Liver (tissue), 9 donors: ENCODE results near the gene HAUS8. TPM values are rescaled to one million over a fixed set of nuclear protein-coding genes. Genes with fewer than 3 reads are reported as not detected.

Experiments
- DNase-seq: peaks from one replicate; pipeline ENCODE4 v3.0.0-alpha.2; 2017; ENCODE audit warnings: low spot score
- H3K27ac ChIP-seq, 2 donors: one replicate each; pipeline ENCODE4 v1.7.0; 2013; ENCODE audit warnings: inconsistent platforms in 2 of 2, low read length in 2 of 2, control low read depth in 1 of 2, low read depth in 1 of 2, mild to moderate bottlenecking in 1 of 2
- H3K27me3 ChIP-seq, 4 donors: one replicate each; pipeline versions ENCODE4 v1.6.1 to v1.7.0; 2013; ENCODE audit warnings: low read length in 3 of 4, inconsistent platforms in 1 of 4, mild to moderate bottlenecking in 1 of 4, moderate library complexity in 1 of 4; ENCODE audit not compliant: control insufficient read depth in 4 of 4, insufficient read depth in 4 of 4
- H3K36me3 ChIP-seq, 4 donors: one replicate each; pipeline versions ENCODE4 v1.6.1 to v1.7.0; 2013; ENCODE audit warnings: low read length in 3 of 4, mild to moderate bottlenecking in 3 of 4, low read depth in 1 of 4, moderate library complexity in 1 of 4; ENCODE audit not compliant: control insufficient read depth in 4 of 4, insufficient read depth in 3 of 4
- H3K4me1 ChIP-seq, 4 donors: one replicate each; pipeline versions ENCODE4 v1.6.1 to v1.7.0; 2013; ENCODE audit warnings: low read length in 3 of 4, mild to moderate bottlenecking in 3 of 4, moderate library complexity in 1 of 4; ENCODE audit not compliant: control insufficient read depth in 4 of 4, insufficient read depth in 4 of 4
- H3K4me3 ChIP-seq, 3 donors: one replicate each; pipeline versions ENCODE4 v1.6.1 to v1.7.0; 2013; ENCODE audit warnings: low read length in 3 of 3, control low read depth in 1 of 3, low read depth in 1 of 3, mild to moderate bottlenecking in 1 of 3
- H3K9ac ChIP-seq, 2 donors: one replicate each; pipeline ENCODE4 v1.7.0; 2013; ENCODE audit warnings: low read length in 2 of 2, mild to moderate bottlenecking in 2 of 2, moderate library complexity in 2 of 2, control low read depth in 1 of 2, low read depth in 1 of 2
- H3K9me3 ChIP-seq, 4 donors: one replicate each; pipeline versions ENCODE4 v1.6.1 to v1.7.0; 2013; ENCODE audit warnings: low read length in 3 of 4; ENCODE audit not compliant: control insufficient read depth in 4 of 4
- EGR1 ChIP-seq, 2 donors: IDR thresholded peaks; 2 replicates each; pipeline ENCODE4 v1.6.1; 2016 to 2018; ENCODE audit warnings: antibody characterized with exemption in 2 of 2, low read depth in 2 of 2
- FOXA1 ChIP-seq: IDR thresholded peaks from 2 replicates; pipeline ENCODE4 v1.6.1; 2016; ENCODE audit warnings: antibody characterized with exemption
- FOXA2 ChIP-seq: IDR thresholded peaks from 2 replicates; pipeline ENCODE4 v1.6.1; 2016; ENCODE audit warnings: antibody characterized with exemption
- GABPA ChIP-seq, 2 donors: IDR thresholded peaks in 1 of 2; conservative IDR thresholded peaks in 1 of 2; 2 replicates each; pipeline ENCODE4 v1.6.1; 2016; ENCODE audit warnings: antibody characterized with exemption in 2 of 2, mild to moderate bottlenecking in 1 of 2, moderate library complexity in 1 of 2
- HNF4G ChIP-seq: IDR thresholded peaks from 2 replicates; pipeline ENCODE4 v1.6.1; 2016; ENCODE audit warnings: antibody characterized with exemption
- JUND ChIP-seq, 2 donors: IDR thresholded peaks; 2 replicates each; pipeline ENCODE4 v1.6.1; 2016; ENCODE audit warnings: antibody characterized with exemption in 2 of 2
- NR2F2 ChIP-seq: IDR thresholded peaks from 2 replicates; pipeline ENCODE4 v1.6.1; 2016; ENCODE audit warnings: antibody characterized with exemption
- RXRA ChIP-seq, 2 donors: IDR thresholded peaks; 2 replicates each; pipeline ENCODE4 v1.6.1; 2017 to 2018; ENCODE audit warnings: antibody characterized with exemption in 2 of 2, mild to moderate bottlenecking in 1 of 2
- YY1 ChIP-seq: IDR thresholded peaks from 2 replicates; pipeline ENCODE4 v1.6.1; 2016; ENCODE audit warnings: antibody characterized with exemption, mild to moderate bottlenecking
- WGBS: extraction: QIAGEN DNeasy Blood & Tissue Kit; methylation state at CpG from one replicate; pipeline ENCODE4 v1.1.7; 2013; 5-methylcytosine and 5-hydroxymethylcytosine counted together
- polyA plus RNA-seq, 2 donors: library from polyadenylated mRNA; stranded (reverse) in 1 of 2; unstranded in 1 of 2; fragments of 200-250 nt in 1 of 2; fragments of >200 nt in 1 of 2; fragmentation: Nextera tagmentation in 1 of 2; extraction: Ambion mirVana in 1 of 2; gene quantifications; one replicate each; pipeline versions ENCODE4 v1.2.1 to v1.2.3, GENCODE V29; 2013 to 2015
- total RNA-seq, 2 donors: library from RNA; depleted of rRNA; stranded (reverse); fragments of >200 nt; gene quantifications; one replicate each; pipeline ENCODE4 v1.2.3, GENCODE V29; 2014
- TF ChIP-seq, protein P1 (sequence below): IDR thresholded peaks from 2 replicates; pipeline ENCODE4 v1.6.1; 2016; ENCODE audit warnings: antibody characterized with exemption
- TF ChIP-seq, protein P2 (sequence below): IDR thresholded peaks from 2 replicates; pipeline ENCODE4 v1.6.1; 2016; ENCODE audit warnings: antibody characterized with exemption, mild to moderate bottlenecking
- TF ChIP-seq, protein P3 (sequence below): IDR thresholded peaks from 2 replicates; pipeline ENCODE4 v1.6.1; 2016; ENCODE audit warnings: antibody characterized with exemption
- TF ChIP-seq, protein P4 (sequence below): IDR thresholded peaks from 2 replicates; pipeline ENCODE4 v1.6.1; 2016; ENCODE audit warnings: antibody characterized with exemption
- donor health status: healthy.
- donor health status: healthy.
- donor health status: healthy.
- donor health status: healthy.
- donor health status: healthy.

The HAUS8 gene
- total and polyA plus RNA-seq, 4 donors = 3.3 to 5.7 (median 3.8) TPM

DNA sequence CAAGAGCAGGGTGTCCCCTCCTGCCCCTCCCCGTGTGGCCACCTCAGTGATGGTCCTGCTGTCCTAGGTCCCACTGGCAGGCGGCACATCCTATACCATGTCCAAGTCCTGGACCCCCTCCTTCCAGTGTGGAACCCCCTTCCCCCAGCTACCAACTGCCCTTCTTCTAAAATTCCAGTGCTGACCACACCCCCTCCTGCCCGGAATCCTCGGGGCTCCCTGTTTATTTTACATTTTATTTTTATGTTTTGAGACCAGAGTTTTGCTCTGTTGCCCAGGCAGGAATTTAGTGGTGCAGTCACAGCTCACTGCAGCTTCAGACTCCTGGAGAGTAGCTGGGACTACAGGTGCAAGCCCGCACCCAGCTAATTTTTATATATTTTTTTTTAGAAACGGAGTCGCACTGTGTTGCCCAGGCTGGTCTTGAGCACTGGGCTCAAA lies 47.7 kb downstream of the HAUS8 start:
- Histone ChIP-seq H3K36me3 (no peaks in the 10 kb centered on the region), H3K4me1 (peaks cover 0 to 5% (median 0%) of the 10 kb centered on the region in 4 donors), H3K27me3 (peaks cover 0 to 4% (median 0%) of the 10 kb centered on the region in 4 donors), H3K9me3 (peaks cover 2 to 7% (median 4%) of the 10 kb centered on the region in 4 donors), H3K9ac (no peak overlapping the region), H3K27ac (no peak overlapping the region), H3K4me3 (no peak overlapping the region)
- no peak for TF ChIP-seq HNF4G
- TF ChIP-seq FOXA1 = no peak
- TF ChIP-seq, protein P1, sequence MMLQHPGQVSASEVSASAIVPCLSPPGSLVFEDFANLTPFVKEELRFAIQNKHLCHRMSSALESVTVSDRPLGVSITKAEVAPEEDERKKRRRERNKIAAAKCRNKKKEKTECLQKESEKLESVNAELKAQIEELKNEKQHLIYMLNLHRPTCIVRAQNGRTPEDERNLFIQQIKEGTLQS = no peak
- WGBS = 50% methylated on average over 7 of the region's 7 CpGs
- no peak for DNase-seq

DNA sequence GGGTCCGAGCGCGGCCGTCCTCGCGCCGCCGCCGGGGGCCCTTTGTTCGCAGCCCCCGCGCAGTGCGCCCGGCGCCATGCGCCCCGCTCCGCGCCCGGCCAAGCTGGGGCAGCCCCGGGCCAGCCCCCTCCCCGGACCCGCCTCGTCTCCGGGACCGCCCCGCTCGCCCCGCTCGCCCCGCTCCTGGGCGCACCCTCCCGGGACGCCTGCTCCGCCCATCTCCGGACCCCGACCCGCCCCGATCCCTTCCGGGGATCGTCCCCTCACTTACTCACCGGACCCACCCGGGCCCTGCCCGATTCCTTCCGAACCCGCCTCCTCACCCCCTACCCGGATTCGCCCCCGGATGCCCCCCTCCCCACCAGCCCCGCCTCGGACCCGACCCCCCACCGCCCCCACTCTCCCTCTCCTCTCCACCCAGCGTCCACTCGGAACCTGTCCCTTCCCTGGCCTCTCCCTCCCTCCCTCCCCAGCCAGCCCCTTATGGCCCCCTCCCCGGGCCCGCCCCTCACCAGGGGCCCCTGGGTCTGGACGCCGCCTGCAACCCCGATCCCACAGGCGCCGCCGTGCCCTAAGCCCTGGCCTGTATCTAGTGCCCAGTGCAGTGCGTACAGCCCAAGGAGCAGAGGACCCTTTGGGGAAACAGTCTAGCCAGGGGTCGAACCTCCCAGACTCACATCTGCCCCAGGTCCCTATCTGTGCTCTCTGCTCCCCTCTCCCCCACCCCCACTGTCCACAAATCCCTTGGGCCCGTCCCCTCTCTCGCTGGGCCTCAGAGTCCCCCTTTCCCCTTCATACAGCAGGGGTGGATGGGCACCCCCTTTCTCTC lies 48.3 kb downstream of the HAUS8 start, which contains the start of gene CPAMD8:
Gene CPAMD8, minus strand, starts transcription at position 105 of the 829 bp plus-strand sequence. CDS start 168 bp downstream, outside the sequence.
- peaks cover 2 to 7% (median 4%) of the 10 kb centered on the region in 4 donors for H3K9me3 ChIP-seq
- H3K4me1 ChIP-seq = peaks cover 0 to 5% (median 0%) of the 10 kb centered on the region in 4 donors
- H3K27ac ChIP-seq = no peak within 1 kb of the TSS
- H3K36me3 ChIP-seq = no peaks in the 10 kb centered on the region
- H3K4me3 ChIP-seq = peak within 1 kb of the TSS in 1 of 3 donors; percentile 17
- 10% methylated on average over 67 of the region's 67 CpGs for WGBS
- DNase-seq = no peak
- TF ChIP-seq, protein P2, sequence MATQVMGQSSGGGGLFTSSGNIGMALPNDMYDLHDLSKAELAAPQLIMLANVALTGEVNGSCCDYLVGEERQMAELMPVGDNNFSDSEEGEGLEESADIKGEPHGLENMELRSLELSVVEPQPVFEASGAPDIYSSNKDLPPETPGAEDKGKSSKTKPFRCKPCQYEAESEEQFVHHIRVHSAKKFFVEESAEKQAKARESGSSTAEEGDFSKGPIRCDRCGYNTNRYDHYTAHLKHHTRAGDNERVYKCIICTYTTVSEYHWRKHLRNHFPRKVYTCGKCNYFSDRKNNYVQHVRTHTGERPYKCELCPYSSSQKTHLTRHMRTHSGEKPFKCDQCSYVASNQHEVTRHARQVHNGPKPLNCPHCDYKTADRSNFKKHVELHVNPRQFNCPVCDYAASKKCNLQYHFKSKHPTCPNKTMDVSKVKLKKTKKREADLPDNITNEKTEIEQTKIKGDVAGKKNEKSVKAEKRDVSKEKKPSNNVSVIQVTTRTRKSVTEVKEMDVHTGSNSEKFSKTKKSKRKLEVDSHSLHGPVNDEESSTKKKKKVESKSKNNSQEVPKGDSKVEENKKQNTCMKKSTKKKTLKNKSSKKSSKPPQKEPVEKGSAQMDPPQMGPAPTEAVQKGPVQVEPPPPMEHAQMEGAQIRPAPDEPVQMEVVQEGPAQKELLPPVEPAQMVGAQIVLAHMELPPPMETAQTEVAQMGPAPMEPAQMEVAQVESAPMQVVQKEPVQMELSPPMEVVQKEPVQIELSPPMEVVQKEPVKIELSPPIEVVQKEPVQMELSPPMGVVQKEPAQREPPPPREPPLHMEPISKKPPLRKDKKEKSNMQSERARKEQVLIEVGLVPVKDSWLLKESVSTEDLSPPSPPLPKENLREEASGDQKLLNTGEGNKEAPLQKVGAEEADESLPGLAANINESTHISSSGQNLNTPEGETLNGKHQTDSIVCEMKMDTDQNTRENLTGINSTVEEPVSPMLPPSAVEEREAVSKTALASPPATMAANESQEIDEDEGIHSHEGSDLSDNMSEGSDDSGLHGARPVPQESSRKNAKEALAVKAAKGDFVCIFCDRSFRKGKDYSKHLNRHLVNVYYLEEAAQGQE = no peak
- TF ChIP-seq YY1 (no peak), NR2F2 (no peak), HNF4G (no peak), FOXA1 (no peak), EGR1 (IDR thresholded peaks at IDR 0.05; ENCODE audit: low read depth in 2 of 2) (no peak), FOXA2 (no peak), GABPA (IDR thresholded peaks at IDR 0.05 in 1 of 2, conservative IDR thresholded peaks at IDR 0.05 in 1 of 2) (no peak), JUND (IDR thresholded peaks at IDR 0.05) (no peak), RXRA (IDR thresholded peaks at IDR 0.05) (no peak)
- TF ChIP-seq, protein P1 = no peak
- TF ChIP-seq, protein P3, sequence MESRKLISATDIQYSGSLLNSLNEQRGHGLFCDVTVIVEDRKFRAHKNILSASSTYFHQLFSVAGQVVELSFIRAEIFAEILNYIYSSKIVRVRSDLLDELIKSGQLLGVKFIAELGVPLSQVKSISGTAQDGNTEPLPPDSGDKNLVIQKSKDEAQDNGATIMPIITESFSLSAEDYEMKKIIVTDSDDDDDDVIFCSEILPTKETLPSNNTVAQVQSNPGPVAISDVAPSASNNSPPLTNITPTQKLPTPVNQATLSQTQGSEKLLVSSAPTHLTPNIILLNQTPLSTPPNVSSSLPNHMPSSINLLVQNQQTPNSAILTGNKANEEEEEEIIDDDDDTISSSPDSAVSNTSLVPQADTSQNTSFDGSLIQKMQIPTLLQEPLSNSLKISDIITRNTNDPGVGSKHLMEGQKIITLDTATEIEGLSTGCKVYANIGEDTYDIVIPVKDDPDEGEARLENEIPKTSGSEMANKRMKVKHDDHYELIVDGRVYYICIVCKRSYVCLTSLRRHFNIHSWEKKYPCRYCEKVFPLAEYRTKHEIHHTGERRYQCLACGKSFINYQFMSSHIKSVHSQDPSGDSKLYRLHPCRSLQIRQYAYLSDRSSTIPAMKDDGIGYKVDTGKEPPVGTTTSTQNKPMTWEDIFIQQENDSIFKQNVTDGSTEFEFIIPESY = no peak
- TF ChIP-seq, protein P4, sequence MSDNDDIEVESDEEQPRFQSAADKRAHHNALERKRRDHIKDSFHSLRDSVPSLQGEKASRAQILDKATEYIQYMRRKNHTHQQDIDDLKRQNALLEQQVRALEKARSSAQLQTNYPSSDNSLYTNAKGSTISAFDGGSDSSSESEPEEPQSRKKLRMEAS = no peak
- peaks cover 0 to 4% (median 0%) of the 10 kb centered on the region in 4 donors for H3K27me3 ChIP-seq
- H3K9ac ChIP-seq = no peak within 1 kb of the TSS
